A673 (cell line): Measurements from ENCODE around the gene FUT8.
"Not testable (repeated sequence)": the region's sequence is repeated elsewhere in the genome, so short reads cannot be mapped to it uniquely, and the experiment has no call there.

ENCODE experiments used
- EZH2 ChIP-seq: fragments of 200-600 bp; sonication (generic); IDR thresholded peaks from 2 replicates; pipeline ENCODE4 v1.6.1; 2017; ENCODE audit warnings: borderline replicate concordance, low read depth, mild to moderate bottlenecking, mixed read lengths, antibody characterized with exemption, low read length; ENCODE audit not compliant: poor library complexity, severe bottlenecking
- TF ChIP-seq, protein P1 (sequence below): fragments of 300-800, 200-600 bp; sonication (generic); conservative IDR thresholded peaks from 2 replicates; pipeline ENCODE4 v1.5.1; 2017; ENCODE audit warnings: low read depth, mild to moderate bottlenecking, antibody characterized with exemption, low read length, moderate library complexity, mixed read lengths

DNA sequence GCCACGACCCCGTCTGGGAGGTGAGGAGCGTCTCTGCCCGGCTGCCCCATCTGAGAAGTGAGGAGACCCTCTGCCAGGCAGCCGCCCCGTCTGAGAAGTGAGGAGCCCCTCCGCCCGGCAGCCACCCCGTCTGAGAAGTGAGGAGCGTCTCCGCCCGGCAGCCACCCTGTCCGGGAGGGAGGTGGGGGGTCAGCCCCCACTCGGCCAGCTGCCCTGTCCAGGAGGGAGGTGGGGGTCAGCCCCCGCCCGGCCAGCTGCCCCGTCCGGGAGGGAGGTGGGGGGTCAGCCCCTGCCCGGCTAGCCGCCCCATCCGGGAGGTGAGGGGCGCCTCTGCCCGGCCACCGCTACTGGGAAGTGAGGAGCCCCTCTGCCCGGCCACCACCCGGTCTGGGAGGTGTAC lies 221.1 kb downstream of the FUT8 start:
- TF ChIP-seq, protein P1, sequence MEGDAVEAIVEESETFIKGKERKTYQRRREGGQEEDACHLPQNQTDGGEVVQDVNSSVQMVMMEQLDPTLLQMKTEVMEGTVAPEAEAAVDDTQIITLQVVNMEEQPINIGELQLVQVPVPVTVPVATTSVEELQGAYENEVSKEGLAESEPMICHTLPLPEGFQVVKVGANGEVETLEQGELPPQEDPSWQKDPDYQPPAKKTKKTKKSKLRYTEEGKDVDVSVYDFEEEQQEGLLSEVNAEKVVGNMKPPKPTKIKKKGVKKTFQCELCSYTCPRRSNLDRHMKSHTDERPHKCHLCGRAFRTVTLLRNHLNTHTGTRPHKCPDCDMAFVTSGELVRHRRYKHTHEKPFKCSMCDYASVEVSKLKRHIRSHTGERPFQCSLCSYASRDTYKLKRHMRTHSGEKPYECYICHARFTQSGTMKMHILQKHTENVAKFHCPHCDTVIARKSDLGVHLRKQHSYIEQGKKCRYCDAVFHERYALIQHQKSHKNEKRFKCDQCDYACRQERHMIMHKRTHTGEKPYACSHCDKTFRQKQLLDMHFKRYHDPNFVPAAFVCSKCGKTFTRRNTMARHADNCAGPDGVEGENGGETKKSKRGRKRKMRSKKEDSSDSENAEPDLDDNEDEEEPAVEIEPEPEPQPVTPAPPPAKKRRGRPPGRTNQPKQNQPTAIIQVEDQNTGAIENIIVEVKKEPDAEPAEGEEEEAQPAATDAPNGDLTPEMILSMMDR = not testable (repeated sequence)
- not testable (repeated sequence) for TF ChIP-seq EZH2
